Measurements from ENCODE around the gene DEF6. TPM values are rescaled to one million over a fixed set of nuclear protein-coding genes. Genes with fewer than 3 reads are reported as not detected.
"Not testable (repeated sequence)": the region's sequence is repeated elsewhere in the genome, so short reads cannot be mapped to it uniquely, and the experiment has no call there.

Gene DEF6
- total RNA-seq, 1 experiment from 2014 or later, result 37.3 TPM

- ChIA-PET CTCF (interaction anchor here (1.0 to 1.4 kb wide), 2 partner anchors 10 to 31 kb away, joined by 4 to 7 read pairs; partner anchors contain the start of gene DEF6), POLR2A (ENCODE audit: unreplicated experiment) (interaction anchor here (0.6 kb wide), 1 partner anchor 145 kb away, joined by 5 read pairs; no protein-coding TSS in a partner anchor)
- Histone ChIP-seq H4K20me1 (ENCODE audit: low read length) (no peaks in the 10 kb centered on the region), H3K9me2 (replicated peaks; ENCODE audit: low read length) (no peaks in the 10 kb centered on the region), H3K27ac (ENCODE audit: low read length) (no peak overlapping the region), H2AFZ (ENCODE audit: low read length) (no peak overlapping the region; the same call in 1 of the 2 replicates), H3K27me3 (ENCODE audit: low read length) (no peaks in the 10 kb centered on the region), H3K9me3 (ENCODE audit: low read length) (no peaks in the 10 kb centered on the region), H3K9ac (ENCODE audit: low read length) (no peak overlapping the region), H3K36me3 (ENCODE audit: low read depth, low read length) (no peaks in the 10 kb centered on the region), H3K4me1 (ENCODE audit: insufficient read depth, low read length) (0 out of 2 replicates have a peak, but pooled peaks cover 4% of the 10 kb centered on the region), H3F3A (ENCODE audit: low read length, unreplicated experiment) (no peaks in the 10 kb centered on the region), H3K4me3 (ENCODE audit: low read length) (no peak overlapping the region), H3K79me2 (ENCODE audit: low read length) (no peaks in the 10 kb centered on the region), H3K4me2 (ENCODE audit: low read length) (no peak overlapping the region)
- no TSS peak for BruUV-seq (replicated peaks)
- TF ChIP-seq EZH2 (IDR thresholded peaks at IDR 0.05; ENCODE audit: low read length, unreplicated experiment) (no peak), EZH2phosphoT487 (IDR thresholded peaks at IDR 0.05; ENCODE audit: borderline replicate concordance, low read length) (no peak)
- TF ChIP-seq, protein P1, sequence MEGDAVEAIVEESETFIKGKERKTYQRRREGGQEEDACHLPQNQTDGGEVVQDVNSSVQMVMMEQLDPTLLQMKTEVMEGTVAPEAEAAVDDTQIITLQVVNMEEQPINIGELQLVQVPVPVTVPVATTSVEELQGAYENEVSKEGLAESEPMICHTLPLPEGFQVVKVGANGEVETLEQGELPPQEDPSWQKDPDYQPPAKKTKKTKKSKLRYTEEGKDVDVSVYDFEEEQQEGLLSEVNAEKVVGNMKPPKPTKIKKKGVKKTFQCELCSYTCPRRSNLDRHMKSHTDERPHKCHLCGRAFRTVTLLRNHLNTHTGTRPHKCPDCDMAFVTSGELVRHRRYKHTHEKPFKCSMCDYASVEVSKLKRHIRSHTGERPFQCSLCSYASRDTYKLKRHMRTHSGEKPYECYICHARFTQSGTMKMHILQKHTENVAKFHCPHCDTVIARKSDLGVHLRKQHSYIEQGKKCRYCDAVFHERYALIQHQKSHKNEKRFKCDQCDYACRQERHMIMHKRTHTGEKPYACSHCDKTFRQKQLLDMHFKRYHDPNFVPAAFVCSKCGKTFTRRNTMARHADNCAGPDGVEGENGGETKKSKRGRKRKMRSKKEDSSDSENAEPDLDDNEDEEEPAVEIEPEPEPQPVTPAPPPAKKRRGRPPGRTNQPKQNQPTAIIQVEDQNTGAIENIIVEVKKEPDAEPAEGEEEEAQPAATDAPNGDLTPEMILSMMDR (conservative IDR thresholded peaks at IDR 0.05; ENCODE audit: low read depth, low read length), result no peak
- intact Hi-C loops (cut with micrococcal nuclease), result no loop called here
- DNase-seq (peak; percentile 23), ATAC-seq (no peak)
Measured at GRCh38 chr6:35328108-35328723, 30.6 kb downstream of the DEF6 start.

DNA sequence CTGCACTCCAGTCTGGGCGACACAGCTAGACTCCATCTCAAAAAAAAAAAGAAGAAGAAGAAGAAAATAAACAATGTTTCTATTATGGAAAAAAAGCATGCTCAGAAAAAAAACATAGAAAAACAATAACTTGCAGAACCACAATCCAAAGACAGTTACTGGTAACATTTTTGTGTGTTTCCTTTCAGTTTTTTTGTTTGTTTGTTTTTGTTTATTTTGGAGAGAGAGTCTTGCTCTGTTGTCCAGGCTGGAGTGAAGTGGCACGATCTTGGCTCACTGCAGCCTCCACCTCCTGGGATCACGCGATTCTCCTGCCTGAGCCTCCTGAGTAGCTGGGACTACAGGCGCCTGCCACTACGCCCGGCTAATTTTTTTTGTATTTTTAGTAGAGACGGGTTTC is 31.3 kb downstream of the DEF6 start:
- DNase-seq; H4K20me1 ChIP-seq (ENCODE audit: low read length); H3K9ac ChIP-seq (ENCODE audit: low read length); H3K79me2 ChIP-seq (ENCODE audit: low read length); BruUV-seq (replicated peaks); H3K4me3 ChIP-seq (ENCODE audit: low read length); H3K27me3 ChIP-seq (ENCODE audit: low read length); H3K4me2 ChIP-seq (ENCODE audit: low read length); CTCF ChIA-PET; H3K9me2 ChIP-seq (replicated peaks; ENCODE audit: low read length); H3K36me3 ChIP-seq (ENCODE audit: low read depth, low read length); H3K27ac ChIP-seq (ENCODE audit: low read length); H3K9me3 ChIP-seq (ENCODE audit: low read length); intact Hi-C loops (cut with micrococcal nuclease); H3K4me1 ChIP-seq (ENCODE audit: insufficient read depth, low read length); H2AFZ ChIP-seq (ENCODE audit: low read length); H3F3A ChIP-seq (ENCODE audit: low read length, unreplicated experiment); ATAC-seq: not testable (repeated sequence)
- POLR2A ChIA-PET (ENCODE audit: unreplicated experiment), result interaction anchor here (0.5 kb wide), 1 partner anchor 440 kb away, joined by 3 read pairs; the partner anchor contains the start of gene ANKS1A

DNA sequence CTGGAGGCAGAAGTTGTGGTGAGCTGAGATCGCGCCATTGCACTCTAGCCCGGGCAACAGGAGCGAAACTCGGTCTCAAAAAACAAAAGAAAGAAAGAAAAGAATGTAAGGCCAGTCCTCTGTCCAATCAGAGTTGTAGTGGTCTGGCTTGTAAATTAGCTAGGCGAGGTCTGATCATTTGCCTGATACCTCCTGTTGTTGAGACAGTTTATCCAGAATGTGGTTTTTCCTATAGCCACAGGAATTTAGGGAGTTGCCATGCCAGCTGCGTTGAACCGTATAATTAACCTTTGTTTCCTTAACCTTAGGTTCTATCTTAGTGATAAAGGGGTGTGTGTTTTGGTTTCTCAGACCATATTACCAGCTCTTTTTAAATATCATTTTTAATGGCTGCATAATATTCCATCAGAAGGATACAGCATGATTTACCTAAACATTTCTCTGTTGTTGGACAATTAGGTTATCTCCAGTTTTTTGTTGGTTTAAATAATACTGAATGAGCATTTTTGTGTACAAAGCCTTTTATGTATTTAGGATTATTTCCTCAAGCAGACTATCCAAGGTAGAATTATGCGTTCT is 33.0 kb downstream of the DEF6 start:
- DNase-seq (no peak), ATAC-seq (no peak)
- Histone ChIP-seq H4K20me1 (ENCODE audit: low read length) (no peaks in the 10 kb centered on the region), H2AFZ (ENCODE audit: low read length) (no peak overlapping the region), H3K79me2 (ENCODE audit: low read length) (no peaks in the 10 kb centered on the region), H3K9ac (ENCODE audit: low read length) (no peak overlapping the region), H3K36me3 (ENCODE audit: low read depth, low read length) (no peaks in the 10 kb centered on the region), H3K9me3 (ENCODE audit: low read length) (no peaks in the 10 kb centered on the region), H3K4me1 (ENCODE audit: insufficient read depth, low read length) (0 out of 2 replicates have a peak, but pooled peaks cover 4% of the 10 kb centered on the region), H3K4me2 (ENCODE audit: low read length) (no peak overlapping the region), H3K27me3 (ENCODE audit: low read length) (no peaks in the 10 kb centered on the region), H3F3A (ENCODE audit: low read length, unreplicated experiment) (no peaks in the 10 kb centered on the region), H3K4me3 (ENCODE audit: low read length) (no peak overlapping the region), H3K27ac (ENCODE audit: low read length) (no peak overlapping the region), H3K9me2 (replicated peaks; ENCODE audit: low read length) (no peaks in the 10 kb centered on the region)
- no TSS peak for BruUV-seq (replicated peaks)
- TF ChIP-seq EZH2phosphoT487 (IDR thresholded peaks at IDR 0.05; ENCODE audit: borderline replicate concordance, low read length) (no peak), EZH2 (IDR thresholded peaks at IDR 0.05; ENCODE audit: low read length, unreplicated experiment) (no peak)
- TF ChIP-seq, protein P1 (conservative IDR thresholded peaks at IDR 0.05; ENCODE audit: low read depth, low read length), result no peak
- ChIA-PET CTCF (no interaction called here), POLR2A (ENCODE audit: unreplicated experiment) (no interaction called here)
- intact Hi-C loops (cut with micrococcal nuclease), result no loop called here

All from PC-3 (cell line).